Measurements from ENCODE around the gene IFRD2. TPM values are rescaled to one million over a fixed set of nuclear protein-coding genes. Genes with fewer than 3 reads are reported as not detected.

The IFRD2 gene
- 100 to 1,000 TPM in 1 of 2 donors, 10 to 100 TPM in 1; 59.2 to 139 TPM for total RNA-seq

- Mint-ChIP-seq H3K27ac (peak within 1 kb of the TSS; percentile 96), H3K4me1 (peaks cover 14% of the 10 kb centered on the region), H3K9me3 (no peaks in the 10 kb centered on the region), H3K36me3 (ENCODE audit: low read depth) (peaks cover 42% of the 10 kb centered on the region), H3K27me3 (no peaks in the 10 kb centered on the region), H3K4me3 (peak within 1 kb of the TSS; percentile 89)
- ATAC-seq (replicated peaks), result peak; percentile 99
These were observed at the start of gene IFRD2 for GRCh38 chr3:50292159-50293078. Gene IFRD2 (minus strand): TSS chr3:50292429. CDS start chr3:50292274, 155 bp downstream.

GRCh38 chr3:50341537-50341936, 49.3 kb upstream of the IFRD2 start:
- peaks cover 38% of the 10 kb centered on the region for H3K36me3 Mint-ChIP-seq (ENCODE audit: low read depth)
- no peak for ATAC-seq (replicated peaks)
- H3K27ac Mint-ChIP-seq, result no peak overlapping the region
- H3K4me1 Mint-ChIP-seq, result peaks cover 16% of the 10 kb centered on the region
- H3K9me3 Mint-ChIP-seq, result no peaks in the 10 kb centered on the region
- H3K4me3 Mint-ChIP-seq, result peak overlapping the region; percentile 98
- H3K27me3 Mint-ChIP-seq, result no peaks in the 10 kb centered on the region

- H3K4me3 Mint-ChIP-seq, result peak within 1 kb of the TSS; percentile 98
These were observed 48.5 kb upstream of the IFRD2 start, which contains the start of gene RASSF1 for GRCh38 chr3:50340448-50341329. Gene RASSF1 (minus strand): TSS chr3:50340836. CDS start chr3:50340805, 31 bp downstream.

GRCh38 chr3:50340147-50340447, 47.9 kb upstream of the IFRD2 start:
- no peaks in the 10 kb centered on the region for H3K9me3 Mint-ChIP-seq

More at GRCh38 chr3:50340448-50341329, 48.5 kb upstream of the IFRD2 start, which contains the start of gene RASSF1:
- Mint-ChIP-seq H3K4me1 (peaks cover 11% of the 10 kb centered on the region), H3K36me3 (ENCODE audit: low read depth) (peaks cover 46% of the 10 kb centered on the region), H3K27ac (peak within 1 kb of the TSS; percentile 93), H3K27me3 (no peaks in the 10 kb centered on the region), H3K9me3 (no peaks in the 10 kb centered on the region)
- ATAC-seq (replicated peaks), result peak; percentile 44

GRCh38 chr3:50339485-50340146, 47.4 kb upstream of the IFRD2 start:
- Mint-ChIP-seq H3K4me1 (peaks cover 11% of the 10 kb centered on the region), H3K9me3 (no peaks in the 10 kb centered on the region), H3K27me3 (no peaks in the 10 kb centered on the region), H3K27ac (peak overlapping the region; percentile 93), H3K36me3 (ENCODE audit: low read depth) (peaks cover 57% of the 10 kb centered on the region), H3K4me3 (peak overlapping the region; percentile 98)
- ATAC-seq (replicated peaks), result no peak

More at GRCh38 chr3:50340147-50340447, 47.9 kb upstream of the IFRD2 start:
- peaks cover 11% of the 10 kb centered on the region for H3K4me1 Mint-ChIP-seq
- peaks cover 52% of the 10 kb centered on the region for H3K36me3 Mint-ChIP-seq (ENCODE audit: low read depth)
- peak overlapping the region; percentile 98 for H3K4me3 Mint-ChIP-seq
- peak overlapping the region; percentile 93 for H3K27ac Mint-ChIP-seq
- ATAC-seq (replicated peaks), result no peak
- no peaks in the 10 kb centered on the region for H3K27me3 Mint-ChIP-seq

- Mint-ChIP-seq H3K9me3 (no peaks in the 10 kb centered on the region), H3K27me3 (no peaks in the 10 kb centered on the region), H3K4me3 (peak overlapping the region; percentile 98), H3K36me3 (ENCODE audit: low read depth) (peaks cover 63% of the 10 kb centered on the region), H3K4me1 (peaks cover 15% of the 10 kb centered on the region), H3K27ac (peak overlapping the region; percentile 93)
- ATAC-seq (replicated peaks), result no peak
These were observed 46.7 kb upstream of the IFRD2 start for GRCh38 chr3:50338965-50339364.

GRCh38 chr3:50337175-50337861, 45.1 kb upstream of the IFRD2 start:
- peak; percentile 80 for ATAC-seq (replicated peaks)
- peaks cover 20% of the 10 kb centered on the region for H3K4me1 Mint-ChIP-seq
- H3K36me3 Mint-ChIP-seq (ENCODE audit: low read depth), result peaks cover 80% of the 10 kb centered on the region
- no peaks in the 10 kb centered on the region for H3K27me3 Mint-ChIP-seq
- H3K4me3 Mint-ChIP-seq, result peak overlapping the region; percentile 98
- H3K27ac Mint-ChIP-seq, result peak overlapping the region; percentile 93
- H3K9me3 Mint-ChIP-seq, result no peaks in the 10 kb centered on the region

GRCh38 chr3:50336452-50337174, 44.4 kb upstream of the IFRD2 start:
- peaks cover 20% of the 10 kb centered on the region for H3K4me1 Mint-ChIP-seq

GRCh38 chr3:50334339-50335075, 42.3 kb upstream of the IFRD2 start:
- ATAC-seq (replicated peaks), result no peak
- peak overlapping the region; percentile 98 for H3K4me3 Mint-ChIP-seq
- no peaks in the 10 kb centered on the region for H3K27me3 Mint-ChIP-seq
- peaks cover 100% of the 10 kb centered on the region for H3K36me3 Mint-ChIP-seq (ENCODE audit: low read depth)
- peaks cover 20% of the 10 kb centered on the region for H3K4me1 Mint-ChIP-seq
- H3K27ac Mint-ChIP-seq, result peak overlapping the region; percentile 82
- H3K9me3 Mint-ChIP-seq, result no peaks in the 10 kb centered on the region

More at GRCh38 chr3:50336452-50337174, 44.4 kb upstream of the IFRD2 start:
- H3K9me3 Mint-ChIP-seq, result no peaks in the 10 kb centered on the region
- peak overlapping the region; percentile 93 for H3K27ac Mint-ChIP-seq
- peak overlapping the region; percentile 98 for H3K4me3 Mint-ChIP-seq
- peak; percentile 48 for ATAC-seq (replicated peaks)
- H3K36me3 Mint-ChIP-seq (ENCODE audit: low read depth), result peaks cover 87% of the 10 kb centered on the region
- H3K27me3 Mint-ChIP-seq, result no peaks in the 10 kb centered on the region

- Mint-ChIP-seq H3K4me3 (peak overlapping the region; percentile 98), H3K9me3 (no peaks in the 10 kb centered on the region), H3K36me3 (ENCODE audit: low read depth) (peaks cover 99% of the 10 kb centered on the region), H3K27me3 (no peaks in the 10 kb centered on the region), H3K4me1 (peaks cover 14% of the 10 kb centered on the region), H3K27ac (peak overlapping the region; percentile 82)
- ATAC-seq (replicated peaks), result no peak
These were observed 41.6 kb upstream of the IFRD2 start for GRCh38 chr3:50333744-50334328.

GRCh38 chr3:50331364-50331907, 39.2 kb upstream of the IFRD2 start:
- no peaks in the 10 kb centered on the region for H3K9me3 Mint-ChIP-seq

GRCh38 chr3:50330330-50330729, 38.1 kb upstream of the IFRD2 start:
- Mint-ChIP-seq H3K27ac (no peak overlapping the region), H3K36me3 (ENCODE audit: low read depth) (peaks cover 75% of the 10 kb centered on the region), H3K4me1 (peaks cover 9% of the 10 kb centered on the region), H3K4me3 (no peak overlapping the region), H3K27me3 (no peaks in the 10 kb centered on the region), H3K9me3 (no peaks in the 10 kb centered on the region)
- no peak for ATAC-seq (replicated peaks)

More at GRCh38 chr3:50331364-50331907, 39.2 kb upstream of the IFRD2 start:
- Mint-ChIP-seq H3K36me3 (ENCODE audit: low read depth) (peaks cover 84% of the 10 kb centered on the region), H3K27me3 (no peaks in the 10 kb centered on the region), H3K4me1 (peaks cover 9% of the 10 kb centered on the region), H3K27ac (no peak overlapping the region), H3K4me3 (no peak overlapping the region)
- no peak for ATAC-seq (replicated peaks)

All from activated T-helper 17 cell treated with anti-CD3 and anti-CD28 coated beads, Interleukin-2, amount 50 U/mL, for 72 hours (primary cell).